HG03025 (cell line): Measurements from ENCODE around the gene HHAT.
A peak's percentile ranks its signal among the peaks of the same experiment; 100 is the strongest.

ENCODE experiments used
- ATAC-seq: cut with Tn5 transposase; IDR thresholded peaks from one replicate; pipeline ENCODE4 v1.9.1; 2021; ENCODE audit warnings: mild to moderate bottlenecking, moderate library complexity; ENCODE audit not compliant: unreplicated experiment, low FRiP score

Gene HHAT

DNA sequence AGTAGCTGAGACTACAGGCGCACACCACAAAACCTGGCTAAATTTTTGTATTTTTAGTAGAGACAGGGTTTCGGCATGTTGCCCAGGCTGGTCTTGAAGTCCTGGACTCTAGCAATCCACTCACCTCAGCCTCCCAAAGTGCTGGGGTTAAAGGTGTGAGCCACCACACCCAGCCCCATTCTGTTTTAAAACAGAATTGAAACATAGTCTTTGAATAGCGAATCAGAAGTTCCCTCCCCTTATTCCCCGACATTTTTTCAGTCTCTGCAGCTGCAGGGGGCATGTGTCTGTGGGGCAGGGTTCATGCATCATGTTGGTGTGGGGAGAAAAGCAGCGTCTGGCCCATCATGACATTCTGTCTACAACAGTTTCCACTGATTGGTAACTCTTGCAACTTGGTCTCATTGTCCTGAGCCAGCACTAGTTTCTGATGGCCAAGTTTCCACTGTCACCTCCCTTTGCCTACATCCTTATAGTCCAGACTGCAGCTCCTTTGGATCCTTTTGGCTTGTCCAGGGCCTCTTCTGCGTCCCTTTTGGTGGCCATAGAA, 15.6 kb upstream of the HHAT start:
- no peak for ATAC-seq

DNA sequence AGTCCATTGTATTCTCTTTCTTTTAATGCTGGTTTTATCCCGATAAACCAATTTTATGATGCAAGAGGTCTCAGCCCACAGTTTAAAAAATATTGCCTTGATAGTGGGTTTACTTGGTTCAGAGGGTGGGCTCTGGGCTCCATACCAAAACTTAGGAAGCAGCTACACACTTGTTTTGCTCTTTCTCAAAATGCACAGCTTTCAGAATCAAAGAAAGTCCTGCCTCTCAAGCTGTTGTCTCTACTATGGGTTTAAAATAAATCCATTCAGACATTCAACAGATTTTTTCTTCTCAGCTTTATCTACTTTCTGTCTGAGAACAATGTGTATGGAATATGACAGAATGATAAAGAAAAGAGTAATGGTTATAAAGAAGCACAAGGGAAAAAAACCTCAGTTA, 14.8 kb upstream of the HHAT start:
- ATAC-seq, result no peak

DNA sequence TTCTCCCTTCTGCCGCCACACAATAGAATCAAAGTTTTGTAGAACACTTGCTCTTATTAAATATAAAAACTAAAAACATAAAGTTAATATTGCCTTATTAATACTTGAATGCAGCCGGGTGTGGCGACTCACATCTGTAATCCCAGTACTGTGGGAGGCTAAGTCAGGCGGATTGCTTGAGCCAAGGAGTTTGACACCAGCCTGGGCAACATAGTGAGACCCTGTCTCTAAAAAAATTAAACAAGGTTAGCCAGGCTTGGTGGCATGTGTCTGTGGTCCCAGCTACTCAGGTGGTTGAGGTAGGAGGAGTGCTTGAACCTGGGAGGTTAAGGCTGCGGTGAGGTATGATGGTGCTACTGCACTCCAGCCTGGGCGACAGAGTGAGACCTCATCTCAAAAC, 13.2 kb upstream of the HHAT start:
- ATAC-seq, result no peak

DNA sequence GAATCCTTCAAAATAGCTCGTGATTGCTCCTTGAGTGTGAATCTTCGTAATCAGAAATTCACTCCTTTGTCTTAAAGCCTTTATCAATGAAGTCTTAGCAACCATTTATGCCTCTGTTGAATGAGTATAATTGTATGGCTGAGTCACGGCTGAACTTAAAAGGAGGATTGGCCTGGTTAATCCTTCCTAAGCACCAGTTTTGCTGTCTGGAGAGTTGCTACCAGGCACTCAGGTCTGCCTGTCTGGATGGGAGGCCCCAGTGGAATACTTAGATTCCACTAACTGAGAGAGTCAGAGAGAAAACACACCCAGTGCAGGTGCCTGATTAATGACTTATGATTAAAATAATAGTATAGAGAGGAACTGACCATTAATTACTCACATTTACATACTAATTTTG, 7.6 kb upstream of the HHAT start:
- no peak for ATAC-seq

DNA sequence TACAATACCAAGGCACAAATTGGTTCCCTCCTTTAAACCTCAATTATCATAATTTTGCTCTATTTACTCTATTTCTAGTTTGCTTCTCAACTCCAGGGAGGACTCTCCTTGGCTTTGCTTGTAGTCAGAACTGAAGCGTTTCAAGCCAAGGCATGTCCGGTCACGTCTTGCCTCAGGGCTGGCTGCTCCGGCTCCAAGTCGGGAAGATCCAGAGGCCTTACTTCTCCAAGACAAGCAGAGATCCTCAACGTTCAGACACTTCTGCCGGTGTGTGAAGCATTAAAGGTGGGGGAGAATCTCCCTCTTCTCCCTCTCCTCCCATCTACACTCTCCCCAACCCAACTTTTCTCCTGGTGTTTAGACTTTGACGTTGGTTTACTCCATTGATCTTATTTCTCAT, 7.2 kb upstream of the HHAT start:
- no peak for ATAC-seq

DNA sequence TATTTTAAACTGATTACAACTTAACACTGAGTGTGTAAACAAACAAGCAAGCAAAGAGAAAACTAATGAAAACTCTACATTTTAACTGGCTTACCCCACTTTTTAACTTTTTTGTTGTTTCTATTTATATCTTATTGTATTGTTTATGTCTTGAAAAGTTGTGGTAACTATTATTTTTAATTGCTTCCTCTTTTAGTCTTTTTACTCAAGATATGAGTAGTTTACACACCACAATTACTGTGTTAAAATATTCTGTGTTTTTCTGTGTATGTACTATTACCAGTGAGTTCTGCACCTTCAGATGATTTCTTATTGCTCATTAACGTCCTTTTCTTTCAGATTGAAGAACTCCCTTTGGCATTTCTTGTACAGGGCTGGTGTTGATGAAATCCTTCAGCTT, 4.7 kb upstream of the HHAT start:
- no peak for ATAC-seq

DNA sequence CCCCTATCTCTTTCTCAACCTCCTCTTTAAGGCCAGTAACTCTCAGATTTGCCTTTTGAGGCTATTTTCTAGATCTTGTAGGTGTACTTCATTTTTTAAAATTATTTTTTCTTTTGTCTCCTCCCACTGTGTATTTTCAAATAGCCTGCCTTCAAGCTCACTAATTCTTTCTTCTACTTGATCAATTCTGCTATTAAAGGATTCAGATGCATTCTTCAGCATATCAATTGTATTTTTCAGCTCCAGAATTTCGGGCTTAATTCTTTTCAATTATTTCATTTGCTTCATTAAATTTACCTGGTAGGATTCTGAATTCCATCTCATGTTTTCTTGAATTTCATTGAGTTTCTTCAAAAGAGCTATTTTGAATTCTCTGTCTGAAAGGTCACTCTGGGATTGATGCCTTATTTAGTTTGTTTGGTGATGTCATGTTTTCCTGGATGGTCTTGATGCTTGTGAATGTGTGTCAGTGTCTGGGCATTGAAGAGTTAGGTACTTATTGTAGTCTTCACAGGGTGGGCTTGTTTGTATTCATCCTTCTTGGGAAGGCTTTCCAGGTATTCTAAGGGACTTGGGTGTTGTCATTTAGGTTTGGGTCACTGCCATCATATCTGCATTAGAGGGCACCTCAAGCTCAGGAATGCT, 3.6 kb upstream of the HHAT start:
- ATAC-seq, result no peak

DNA sequence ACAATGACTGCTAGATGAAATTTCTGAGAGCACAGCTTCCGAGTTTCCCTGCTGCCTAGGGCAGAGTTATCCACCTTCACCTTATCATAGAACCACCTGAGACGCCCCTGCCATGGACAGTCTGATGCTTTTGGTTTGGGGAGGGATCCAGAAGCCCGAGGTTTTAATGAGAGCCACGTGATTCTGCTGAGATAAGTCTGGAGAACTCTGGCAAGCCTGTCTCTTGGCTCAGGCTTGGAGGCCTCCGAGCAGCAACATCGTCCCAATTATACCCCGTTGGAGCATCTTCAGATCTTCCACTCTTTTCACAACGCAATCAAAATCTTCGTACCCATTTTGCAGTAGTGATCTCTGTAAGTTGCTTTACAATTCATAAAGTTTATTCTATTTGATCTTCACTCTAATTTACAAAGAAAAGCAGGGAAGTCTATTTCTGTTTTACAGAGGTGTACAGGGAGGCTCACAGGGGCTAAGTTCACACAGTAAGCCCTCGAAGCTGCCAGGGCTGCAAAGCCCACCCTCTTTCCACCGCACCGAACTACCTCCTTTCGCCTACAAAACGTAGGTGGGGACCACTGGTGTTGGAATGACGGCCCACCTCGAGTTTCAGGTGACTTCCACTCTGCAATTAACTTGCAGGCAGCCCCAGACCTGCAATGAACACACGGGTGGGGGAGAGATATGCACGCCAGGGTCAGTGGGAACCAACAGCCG, 513 bp upstream of the HHAT start:
- peak; percentile 0 for ATAC-seq

DNA sequence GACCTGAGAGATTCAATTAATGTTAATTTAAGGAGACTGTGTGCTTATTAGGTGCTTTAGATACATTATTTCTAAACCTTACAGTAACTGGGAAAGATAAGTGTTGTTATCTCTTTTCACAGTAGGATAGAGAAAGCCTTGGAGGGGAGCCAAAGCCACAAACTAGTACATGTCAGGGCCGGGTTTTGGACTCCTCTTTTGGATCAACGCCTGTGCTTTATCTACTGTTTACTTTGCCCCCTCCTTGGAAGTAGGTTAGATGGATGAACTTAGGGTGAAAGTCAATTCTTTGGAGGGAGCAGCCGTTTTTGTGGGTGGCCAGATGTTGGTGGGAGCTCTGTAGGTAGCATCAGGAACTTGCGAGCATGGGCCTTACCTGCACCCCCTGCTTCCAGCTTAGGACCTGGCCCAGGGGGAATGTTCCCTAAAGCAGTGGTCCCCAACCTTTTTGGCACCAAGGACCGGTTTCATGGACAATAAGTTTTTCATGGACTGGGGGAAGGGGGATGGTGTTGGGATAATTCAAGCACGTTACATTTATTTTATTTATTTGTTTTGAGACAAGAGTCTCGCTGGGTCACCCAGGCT, 1.7 kb downstream of the HHAT start:
- ATAC-seq, result no peak

DNA sequence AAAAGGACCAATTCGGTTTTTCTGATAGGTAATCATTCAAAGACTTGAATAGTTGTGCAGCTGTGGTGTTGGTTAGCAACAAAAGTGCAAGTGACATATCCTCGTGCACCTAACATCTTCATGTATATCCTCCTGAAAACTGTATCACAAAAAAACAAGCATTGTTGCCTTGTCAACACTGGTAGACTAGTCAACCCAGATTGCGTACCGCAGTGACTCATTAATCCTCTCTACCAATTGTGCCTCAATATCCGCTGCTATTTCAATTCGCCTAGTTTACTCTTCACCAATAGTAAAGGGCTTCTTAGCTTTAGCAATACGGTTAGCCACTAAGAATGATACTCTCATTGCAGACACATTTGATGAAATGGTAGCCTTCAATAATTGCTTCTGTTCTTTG, 3.5 kb downstream of the HHAT start:
- ATAC-seq, result no peak

DNA sequence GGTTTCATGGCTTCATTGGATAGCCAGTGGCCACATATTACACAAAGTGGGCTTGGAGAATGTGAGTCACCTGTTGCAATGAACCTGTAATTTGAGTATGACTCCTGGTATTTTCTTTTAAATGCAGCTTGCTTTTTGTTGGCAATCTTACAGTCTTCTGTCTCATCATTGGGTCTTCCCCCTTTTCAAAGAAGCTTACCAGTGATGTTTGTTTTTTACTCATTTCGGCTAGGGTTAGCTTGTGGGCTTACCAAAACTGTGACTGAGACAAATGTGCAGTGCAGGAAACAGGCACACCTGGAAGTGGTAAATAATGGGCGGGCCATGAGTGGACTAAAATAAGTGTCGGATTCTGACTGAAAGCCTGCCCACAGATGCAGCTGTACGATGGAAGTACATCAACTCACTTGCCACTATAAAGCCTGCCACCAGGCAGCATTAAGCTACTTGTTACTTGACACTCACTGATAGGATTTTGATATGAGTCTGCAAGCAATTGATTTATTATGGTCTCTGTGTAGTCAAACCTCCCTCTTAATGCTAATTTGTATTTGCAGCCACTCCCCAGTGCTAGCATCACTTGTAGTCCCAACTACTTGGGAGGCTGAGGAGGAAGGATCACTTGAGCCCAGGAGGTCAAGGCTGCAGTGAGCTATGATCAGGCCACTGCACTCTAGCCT, 4.2 kb downstream of the HHAT start:
- peak; percentile 79 for ATAC-seq

DNA sequence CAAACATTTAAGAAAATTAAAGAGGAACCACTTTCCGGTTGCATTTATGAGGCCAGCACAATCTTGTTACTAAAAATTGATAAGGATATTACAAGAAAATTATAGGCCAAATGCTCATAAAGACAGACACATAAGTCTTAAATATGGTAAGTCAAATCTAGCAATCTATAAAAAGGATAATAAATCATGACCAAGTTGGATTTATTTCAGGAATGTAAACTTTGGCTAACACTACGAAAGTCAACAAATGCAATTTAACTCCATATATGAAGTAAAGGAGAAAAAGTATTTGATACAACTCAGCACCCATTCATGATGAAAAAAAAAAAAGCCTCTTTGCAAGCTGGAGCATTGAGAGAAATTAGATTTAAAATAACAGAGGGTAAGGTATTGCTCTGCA, 6.3 kb downstream of the HHAT start:
- ATAC-seq, result no peak

DNA sequence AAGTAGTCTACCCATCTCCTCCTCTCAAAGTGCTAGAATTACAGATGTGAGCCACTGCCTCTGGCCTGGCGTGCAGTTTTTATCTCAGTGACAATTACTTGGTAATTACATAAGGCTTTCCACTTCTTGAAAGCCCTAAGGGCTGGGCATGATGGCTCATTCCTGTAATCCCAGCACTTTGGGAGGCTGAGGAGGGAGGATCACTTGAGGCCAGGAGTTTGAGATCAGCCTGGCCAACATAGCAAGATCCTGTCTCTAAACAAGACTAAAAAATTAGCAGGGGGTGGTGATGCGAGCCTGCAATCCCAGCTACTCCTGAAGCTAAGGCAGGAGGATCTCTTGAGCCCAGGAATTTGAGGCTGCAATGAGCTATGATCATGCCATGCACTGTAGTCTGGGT, 7.7 kb downstream of the HHAT start:
- ATAC-seq, result no peak

DNA sequence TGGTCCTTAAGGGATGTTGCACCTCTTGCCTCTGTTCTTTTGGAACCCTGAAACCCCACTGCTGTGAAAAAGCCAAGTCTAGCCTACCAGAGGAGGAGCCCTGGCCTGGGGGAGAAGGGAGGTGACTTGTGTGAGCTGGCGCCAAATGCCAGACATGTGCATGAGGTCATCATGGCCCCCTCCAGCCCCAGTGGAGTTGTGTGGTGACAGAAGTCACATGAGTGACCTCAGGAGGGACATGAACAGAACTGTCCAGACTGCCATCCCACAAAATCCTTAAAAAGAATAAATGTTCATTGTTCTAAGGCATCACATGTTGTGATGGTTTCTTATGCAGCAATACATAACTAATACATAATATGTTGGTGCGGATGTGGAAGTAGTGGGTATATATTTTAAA, 10.8 kb downstream of the HHAT start:
- no peak for ATAC-seq

DNA sequence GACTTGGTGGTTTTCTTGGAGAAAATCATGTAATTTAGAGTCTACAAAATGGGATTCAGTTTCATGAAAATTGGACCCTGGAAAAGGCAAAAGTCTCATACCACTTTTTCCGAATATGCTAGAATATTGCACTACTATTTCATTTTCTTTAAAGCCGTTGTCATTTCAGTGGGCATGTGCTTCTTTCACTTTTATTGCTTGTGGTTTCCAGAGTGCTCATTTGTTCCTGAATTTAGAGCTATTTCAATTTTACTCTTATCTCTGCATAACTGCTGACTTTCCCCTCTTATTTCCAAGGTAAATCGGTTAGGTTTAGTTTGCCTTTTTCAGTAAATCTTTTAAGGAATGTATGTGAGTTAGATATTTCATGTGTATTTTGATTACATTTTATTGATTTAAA, 11.6 kb downstream of the HHAT start:
- ATAC-seq, result no peak

DNA sequence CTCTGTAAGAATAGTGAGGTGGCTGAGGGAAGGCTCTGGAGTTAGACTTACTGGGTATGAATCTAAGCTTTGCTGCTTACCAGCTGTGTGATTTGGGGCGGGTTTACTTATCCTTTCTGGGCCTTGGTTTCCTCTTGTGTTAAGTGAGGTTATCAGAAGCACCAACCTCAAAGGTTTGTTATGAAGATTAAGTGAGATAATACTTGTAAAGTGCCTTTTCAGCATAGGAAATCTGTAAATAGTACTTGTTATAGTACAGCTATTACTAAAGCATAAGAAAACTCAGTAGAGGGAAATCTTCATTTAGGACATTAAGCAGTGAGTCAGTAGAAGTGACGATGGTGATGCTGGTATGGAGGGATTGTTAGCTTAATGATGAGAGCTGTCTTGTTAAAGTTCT, 12.1 kb downstream of the HHAT start:
- no peak for ATAC-seq

DNA sequence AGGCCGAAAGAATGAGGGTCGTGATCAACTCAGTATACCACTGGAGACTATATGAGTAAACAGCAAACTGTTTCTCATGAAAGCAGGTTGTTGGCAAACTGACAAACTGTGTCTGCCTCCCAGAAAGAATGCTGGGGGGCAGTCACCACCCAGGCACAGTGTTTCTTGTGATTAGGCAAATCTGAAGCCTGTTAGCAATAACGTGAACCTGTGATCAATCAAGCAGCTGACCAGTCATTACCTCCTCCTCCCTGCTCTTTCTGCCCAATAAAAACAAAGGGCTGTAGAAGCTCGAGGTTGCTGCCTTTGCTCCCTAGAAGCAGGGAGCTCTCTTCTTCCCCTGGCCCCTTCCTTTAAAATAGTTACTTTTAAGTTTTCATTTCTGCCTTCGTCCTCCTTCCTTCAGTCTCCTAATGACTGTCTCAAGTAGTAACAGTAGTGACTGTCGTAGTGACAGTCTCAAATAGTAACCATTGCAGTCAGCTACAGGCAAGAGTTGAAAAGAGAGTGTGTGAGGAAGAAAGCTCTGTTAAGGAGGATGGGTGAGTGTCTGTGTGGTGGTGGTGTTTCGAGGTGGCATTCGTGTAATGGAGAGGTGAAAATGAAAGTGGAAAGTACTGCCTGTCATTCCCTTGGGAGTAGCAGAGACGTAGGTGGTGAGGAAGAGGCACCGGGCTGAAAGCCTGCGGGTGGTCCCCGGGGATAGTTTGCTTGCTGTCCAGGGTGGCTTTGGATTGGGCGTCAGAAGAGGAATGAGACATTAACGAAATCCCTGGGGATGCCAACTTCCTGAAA, 14.5 kb downstream of the HHAT start:
- peak; percentile 63 for ATAC-seq

DNA sequence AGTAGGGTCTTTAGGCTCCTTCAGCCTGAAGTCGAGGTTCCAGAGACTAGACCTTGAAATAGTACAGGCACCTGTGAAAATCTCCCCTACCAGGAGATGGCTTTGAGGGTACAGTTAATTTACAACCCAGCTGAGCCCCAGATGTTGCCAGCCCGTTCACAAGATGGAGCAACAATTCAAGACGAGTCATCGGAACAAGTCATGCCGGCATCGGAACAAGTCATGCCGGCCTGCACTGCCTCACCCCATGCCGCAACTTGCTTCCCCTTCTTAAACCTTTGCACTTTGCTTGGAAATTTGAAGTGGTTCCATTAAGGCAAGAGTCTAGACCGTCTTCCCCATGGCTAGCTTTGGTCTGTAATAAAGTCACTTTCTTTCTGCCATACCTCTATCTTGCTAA, 16.0 kb downstream of the HHAT start:
- ATAC-seq, result no peak

DNA sequence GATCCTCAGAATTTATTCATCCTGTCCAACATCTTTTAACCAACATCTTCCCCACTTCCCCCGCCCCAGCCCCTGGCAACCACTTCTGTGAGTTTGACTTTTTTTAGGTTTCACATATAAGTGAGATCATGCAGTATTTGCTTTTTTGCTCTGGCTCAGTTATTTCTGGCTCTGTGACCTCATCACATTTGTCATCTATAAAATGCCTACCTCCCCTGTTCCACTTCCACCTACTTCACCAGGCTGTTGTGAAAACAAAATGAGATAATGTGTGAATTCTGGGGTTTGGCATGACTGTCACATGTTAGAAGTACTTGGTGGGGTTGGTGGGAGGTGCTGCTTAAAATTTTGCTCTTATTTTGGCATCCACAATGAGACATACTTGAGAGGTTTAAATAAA, 18.4 kb downstream of the HHAT start:
- ATAC-seq, result no peak

DNA sequence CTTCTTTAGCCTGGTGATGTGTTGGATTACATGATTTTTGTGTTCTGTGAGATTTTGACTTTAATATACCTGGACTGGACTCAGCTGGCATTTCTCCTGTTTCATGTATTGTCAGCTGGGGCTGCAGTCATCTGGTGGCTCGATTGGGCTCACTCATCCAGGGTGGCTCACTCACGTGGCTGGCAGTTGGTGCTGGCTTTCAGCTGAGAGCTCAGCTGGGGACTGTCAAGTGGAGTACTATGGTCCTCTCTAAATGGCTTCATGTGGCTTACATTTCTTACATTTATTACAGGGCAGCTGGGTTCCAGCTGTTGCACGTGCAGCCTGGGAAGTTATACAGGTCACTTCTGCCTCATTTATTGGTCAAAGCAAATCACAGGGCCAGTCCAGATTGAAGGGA, 22.8 kb downstream of the HHAT start:
- no peak for ATAC-seq

DNA sequence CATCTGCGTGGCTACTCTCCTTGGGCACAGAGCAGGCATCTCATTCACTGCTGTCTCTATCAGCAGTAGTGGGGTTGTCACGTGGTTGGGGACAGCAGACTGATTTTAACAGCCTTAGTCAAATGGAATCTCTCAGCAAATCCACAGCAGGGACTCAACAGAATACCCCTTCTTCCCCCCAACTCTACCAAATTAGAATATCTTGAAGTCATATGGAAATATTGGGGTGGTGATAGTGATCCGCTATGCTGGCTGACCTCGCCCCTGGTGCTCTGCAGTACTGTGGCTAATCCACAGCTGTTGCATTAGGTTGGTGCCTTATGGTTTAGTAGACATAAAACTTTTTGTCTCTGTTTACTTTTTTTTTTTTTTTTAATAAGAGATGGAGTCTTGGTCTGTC, 23.9 kb downstream of the HHAT start:
- ATAC-seq, result no peak
